OCI-LY1 (cell line): ENCODE data around the gene RPL4.

Experiments
- H2AFZ ChIP-seq: fragments of 200-600 bp; sonication (generic), shearing (Covaris generic); 2 replicates; pipeline ENCODE4 v1.6.0; 2014; ENCODE audit warnings: antibody characterized with exemption, mild to moderate bottlenecking, low read length
- H3F3A ChIP-seq: fragments of 200-600 bp; sonication (generic), shearing (Covaris generic); 2 replicates; pipeline ENCODE4 v1.6.0; 2014; ENCODE audit warnings: mild to moderate bottlenecking, antibody characterized with exemption, low read length, moderate library complexity; ENCODE audit not compliant: insufficient read depth
- H3K27ac ChIP-seq: fragments of 200-600 bp; sonication (generic); 2 replicates; pipeline ENCODE4 v1.5.1; 2014; ENCODE audit warnings: low read length, mixed run types, mild to moderate bottlenecking, low read depth; ENCODE audit not compliant: poor library complexity, severe bottlenecking
- H3K27me3 ChIP-seq: fragments of 200-600 bp; sonication (generic); 2 replicates; pipeline ENCODE4 v1.6.0; 2014; ENCODE audit warnings: antibody characterized with exemption, mild to moderate bottlenecking, low read length, moderate library complexity; ENCODE audit not compliant: insufficient read depth
- H3K36me3 ChIP-seq: fragments of 200-600 bp; sonication (generic); 2 replicates; pipeline ENCODE4 v1.6.1; 2014; ENCODE audit warnings: mild to moderate bottlenecking, antibody characterized with exemption, low read length, moderate library complexity, mixed read lengths; ENCODE audit not compliant: insufficient read depth
- H3K4me1 ChIP-seq: fragments of 200-600 bp; sonication (generic); 2 replicates; pipeline ENCODE4 v1.5.1; 2014; ENCODE audit warnings: mild to moderate bottlenecking, low read length, moderate library complexity; ENCODE audit not compliant: insufficient read depth, severe bottlenecking
- H3K4me2 ChIP-seq: fragments of 200-600 bp; sonication (generic), shearing (Covaris generic); 2 replicates; pipeline ENCODE4 v1.6.1; 2014; ENCODE audit warnings: low read length
- H3K4me3 ChIP-seq: fragments of 200-600 bp; sonication (generic); 2 replicates; pipeline ENCODE4 v1.5.1; 2014; ENCODE audit warnings: low read length, low read depth, mild to moderate bottlenecking, mixed read lengths; ENCODE audit not compliant: poor library complexity, severe bottlenecking
- H3K79me2 ChIP-seq: fragments of 200-600 bp; shearing (Covaris generic); 2 replicates; pipeline ENCODE4 v1.6.1; 2016; ENCODE audit warnings: mixed run types, low read length, mixed read lengths; ENCODE audit not compliant: insufficient read depth
- H3K9ac ChIP-seq: fragments of 200-600 bp; sonication (generic), shearing (Covaris generic); 2 replicates; pipeline ENCODE4 v1.6.1; 2014; ENCODE audit warnings: mild to moderate bottlenecking, low read length, mixed read lengths
- H3K9me2 ChIP-seq: fragments of 200-600 bp; sonication (generic), shearing (Covaris generic); 2 replicates; pipeline ENCODE4 v1.6.1; 2014; ENCODE audit warnings: low read depth, mild to moderate bottlenecking, low read length, mixed read lengths
- H3K9me3 ChIP-seq: fragments of 200-600 bp; shearing (Covaris generic); 2 replicates; pipeline ENCODE4 v1.6.1; 2014; ENCODE audit warnings: low read length, mixed read lengths
- H4K20me1 ChIP-seq: fragments of 200-600 bp; sonication (generic), shearing (Covaris generic); 2 replicates; pipeline ENCODE4 v1.6.0; 2016; ENCODE audit warnings: mild to moderate bottlenecking, low read length; ENCODE audit not compliant: insufficient read depth
- EZH2 ChIP-seq: fragments of 200-600 bp; sonication (generic), shearing (Covaris generic); IDR thresholded peaks from 2 replicates; pipeline ENCODE4 v1.8.0; 2017; ENCODE audit warnings: borderline replicate concordance, mixed run types, mild to moderate bottlenecking, antibody characterized with exemption, low read length, moderate library complexity, mixed read lengths
- TF ChIP-seq, protein P1 (sequence below): fragments of 200-600 bp; sonication (generic), shearing (Covaris generic); IDR thresholded peaks from 2 replicates; pipeline ENCODE4 v1.5.1; 2017; ENCODE audit warnings: mild to moderate bottlenecking, antibody characterized with exemption, low read length, moderate library complexity, mixed read lengths

RPL4 gene

DNA sequence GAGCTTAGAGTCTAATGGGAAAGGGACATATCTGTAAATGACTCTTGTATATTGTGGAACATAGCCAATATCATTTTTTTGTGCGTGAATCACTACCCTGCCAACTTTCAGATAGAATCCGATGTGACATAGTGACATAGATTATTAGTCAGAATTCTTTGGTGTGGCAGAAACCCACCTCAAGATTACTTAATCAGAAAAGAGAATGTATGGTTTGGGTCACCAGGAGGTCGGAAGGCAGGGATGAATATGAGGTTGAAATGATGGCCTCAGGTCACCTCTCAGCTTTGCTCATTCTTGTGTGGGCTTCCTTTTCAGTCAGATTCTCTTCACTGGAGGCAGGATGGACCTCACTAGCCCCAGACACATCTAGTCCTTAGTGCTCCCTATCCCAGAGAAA lies 48.4 kb downstream of the RPL4 start:
- H3K9ac ChIP-seq, result no peak overlapping the region
- H3K9me2 ChIP-seq, result no peaks in the 10 kb centered on the region
- peaks cover 22% of the 10 kb centered on the region for H3K36me3 ChIP-seq
- no peak overlapping the region for H2AFZ ChIP-seq
- no peaks in the 10 kb centered on the region for H3K79me2 ChIP-seq
- no peaks in the 10 kb centered on the region for H3K9me3 ChIP-seq
- no peaks in the 10 kb centered on the region for H4K20me1 ChIP-seq
- H3K27ac ChIP-seq, result peak overlapping the region; percentile 25
- H3K4me1 ChIP-seq, result peaks cover 24% of the 10 kb centered on the region
- H3K27me3 ChIP-seq, result no peaks in the 10 kb centered on the region
- no peaks in the 10 kb centered on the region for H3F3A ChIP-seq
- TF ChIP-seq, protein P1, sequence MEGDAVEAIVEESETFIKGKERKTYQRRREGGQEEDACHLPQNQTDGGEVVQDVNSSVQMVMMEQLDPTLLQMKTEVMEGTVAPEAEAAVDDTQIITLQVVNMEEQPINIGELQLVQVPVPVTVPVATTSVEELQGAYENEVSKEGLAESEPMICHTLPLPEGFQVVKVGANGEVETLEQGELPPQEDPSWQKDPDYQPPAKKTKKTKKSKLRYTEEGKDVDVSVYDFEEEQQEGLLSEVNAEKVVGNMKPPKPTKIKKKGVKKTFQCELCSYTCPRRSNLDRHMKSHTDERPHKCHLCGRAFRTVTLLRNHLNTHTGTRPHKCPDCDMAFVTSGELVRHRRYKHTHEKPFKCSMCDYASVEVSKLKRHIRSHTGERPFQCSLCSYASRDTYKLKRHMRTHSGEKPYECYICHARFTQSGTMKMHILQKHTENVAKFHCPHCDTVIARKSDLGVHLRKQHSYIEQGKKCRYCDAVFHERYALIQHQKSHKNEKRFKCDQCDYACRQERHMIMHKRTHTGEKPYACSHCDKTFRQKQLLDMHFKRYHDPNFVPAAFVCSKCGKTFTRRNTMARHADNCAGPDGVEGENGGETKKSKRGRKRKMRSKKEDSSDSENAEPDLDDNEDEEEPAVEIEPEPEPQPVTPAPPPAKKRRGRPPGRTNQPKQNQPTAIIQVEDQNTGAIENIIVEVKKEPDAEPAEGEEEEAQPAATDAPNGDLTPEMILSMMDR, result no peak
- TF ChIP-seq EZH2, result no peak
- H3K4me3 ChIP-seq, result no peak overlapping the region
- no peak overlapping the region for H3K4me2 ChIP-seq

DNA sequence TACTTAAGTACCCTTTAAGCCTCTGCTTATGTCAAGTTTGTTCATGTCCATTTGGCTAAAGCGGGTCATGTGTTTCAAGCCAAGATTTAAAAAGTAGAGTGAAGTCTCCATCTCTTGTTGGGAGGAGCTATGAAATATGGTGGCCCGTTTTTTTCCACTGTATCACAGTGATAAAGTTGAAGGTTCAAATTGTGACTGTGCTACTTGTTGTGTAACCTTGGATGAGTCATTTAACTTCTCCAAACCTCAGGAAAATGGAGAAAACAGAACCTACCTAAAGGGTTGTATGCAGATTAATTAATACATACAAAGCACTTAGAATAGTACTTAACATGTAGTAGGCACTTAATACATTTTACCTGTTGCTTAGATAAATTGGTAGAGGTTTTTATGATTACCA lies 50.5 kb downstream of the RPL4 start:
- no peaks in the 10 kb centered on the region for H3K27me3 ChIP-seq
- no peak for TF ChIP-seq EZH2
- TF ChIP-seq, protein P1, result no peak
- no peaks in the 10 kb centered on the region for H3K9me3 ChIP-seq
- peaks cover 26% of the 10 kb centered on the region for H3K36me3 ChIP-seq
- H3K9ac ChIP-seq, result no peak overlapping the region
- H3F3A ChIP-seq, result no peaks in the 10 kb centered on the region
- H3K79me2 ChIP-seq, result no peaks in the 10 kb centered on the region
- H3K4me1 ChIP-seq, result peaks cover 24% of the 10 kb centered on the region
- no peak overlapping the region for H3K4me3 ChIP-seq
- H3K4me2 ChIP-seq, result no peak overlapping the region
- no peaks in the 10 kb centered on the region for H3K9me2 ChIP-seq
- H2AFZ ChIP-seq, result no peak overlapping the region
- no peak overlapping the region for H3K27ac ChIP-seq
- no peaks in the 10 kb centered on the region for H4K20me1 ChIP-seq

DNA sequence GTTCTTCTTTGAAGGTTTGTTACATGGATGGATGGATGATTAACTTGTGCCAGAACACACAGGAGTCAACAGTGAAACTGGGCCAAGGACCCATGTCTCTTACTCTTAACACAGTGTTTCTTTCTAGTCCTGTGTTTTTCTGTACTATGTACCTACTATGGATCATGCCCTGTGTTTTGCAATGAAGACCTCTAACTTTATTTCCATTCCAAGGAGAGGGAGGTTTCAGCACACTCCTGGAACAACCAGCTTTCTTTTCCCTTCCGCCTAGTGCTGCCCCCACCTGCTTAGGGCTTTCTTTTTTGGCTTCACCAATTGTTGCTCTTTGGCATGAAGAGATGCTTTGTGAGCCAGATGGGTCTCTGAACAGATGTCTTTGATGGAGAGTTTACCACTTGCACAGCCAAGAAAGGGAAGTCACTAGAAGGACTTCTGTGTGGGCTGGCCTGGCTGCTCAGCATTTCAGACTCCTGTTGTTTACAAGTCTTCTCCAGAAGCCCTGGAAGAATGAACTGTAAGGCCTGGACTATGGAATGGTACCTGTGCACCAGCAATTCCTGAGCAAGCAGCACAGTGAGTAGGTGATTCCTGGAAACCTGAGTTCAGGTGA lies 51.6 kb downstream of the RPL4 start:
- no peak overlapping the region for H3K9ac ChIP-seq
- no peaks in the 10 kb centered on the region for H3K79me2 ChIP-seq
- H3F3A ChIP-seq, result no peaks in the 10 kb centered on the region
- H3K27ac ChIP-seq, result peak overlapping the region; percentile 65
- no peaks in the 10 kb centered on the region for H3K9me3 ChIP-seq
- no peak overlapping the region for H3K4me2 ChIP-seq
- no peaks in the 10 kb centered on the region for H3K9me2 ChIP-seq
- H3K4me1 ChIP-seq, result peaks cover 20% of the 10 kb centered on the region
- H3K36me3 ChIP-seq, result peaks cover 37% of the 10 kb centered on the region
- TF ChIP-seq EZH2, result no peak
- TF ChIP-seq, protein P1, result no peak; the same call in 1 of the 2 replicates
- no peaks in the 10 kb centered on the region for H3K27me3 ChIP-seq
- no peak overlapping the region for H3K4me3 ChIP-seq
- H4K20me1 ChIP-seq, result no peaks in the 10 kb centered on the region
- no peak overlapping the region for H2AFZ ChIP-seq
